Measurements from ENCODE around the gene TNFRSF25. TPM values are rescaled to one million over a fixed set of nuclear protein-coding genes. Genes with fewer than 3 reads are reported as not detected.

TNFRSF25 gene
- total and polyA plus RNA-seq, 7 experiments from 2014 or later: 17.3 to 352 (median 177) TPM

GRCh38 chr1:6497867-6498575 lies 32.0 kb upstream of the TNFRSF25 start:
- H3K4me1 ChIP-seq (ENCODE audit: control insufficient read depth in 2 of 2, insufficient read depth in 2 of 2, low read length in 2 of 2): peaks cover 4 to 24% of the 10 kb centered on the region in 2 donors
- no peaks in the 10 kb centered on the region for H3K27me3 ChIP-seq (ENCODE audit: control insufficient read depth in 2 of 2, insufficient read depth in 2 of 2, low read length in 2 of 2)
- DNase-seq (no peak), ATAC-seq (no peak)
- ChIA-PET POLR2A (interaction anchor here (0.6 to 2.7 kb wide), 5 partner anchors 9 to 103 kb away, joined by 3 to 12 read pairs (median 6); partner anchors contain the start of genes NOL9 and TAS1R1), CTCF (interaction anchor here (0.6 kb wide), 1 partner anchor 56 kb away, joined by 3 read pairs; the partner anchor contains the start of gene NOL9)
- intact Hi-C loops (cut with micrococcal nuclease): no loop called here
- Mint-ChIP-seq H3K27me3 (peaks cover 0 to 36% (median 4%) of the 10 kb centered on the region in 5 donors), H3K4me3 (peak overlapping the region; percentile 77 to 86 (median 82)), H3K27ac (peak overlapping the region in 7 of 9 donors; percentile 43 to 80 (median 72)), H3K36me3 (no peaks in the 10 kb centered on the region), H3K4me1 (peaks cover 12 to 41% (median 28%) of the 10 kb centered on the region in 7 donors), H3K9me3 (no peaks in the 10 kb centered on the region)
- no peaks in the 10 kb centered on the region for H3K9me3 ChIP-seq (ENCODE audit: control insufficient read depth in 2 of 3, low read length in 3 of 3)
- H3K27ac ChIP-seq (ENCODE audit: low read depth, low read length): peak overlapping the region; percentile 67
- peak overlapping the region; percentile 54 for H3K4me3 ChIP-seq (ENCODE audit: low read length)
- no peaks in the 10 kb centered on the region for H3K36me3 ChIP-seq (ENCODE audit: control insufficient read depth in 2 of 3, insufficient read depth in 3 of 3, low read length in 3 of 3)

DNA sequence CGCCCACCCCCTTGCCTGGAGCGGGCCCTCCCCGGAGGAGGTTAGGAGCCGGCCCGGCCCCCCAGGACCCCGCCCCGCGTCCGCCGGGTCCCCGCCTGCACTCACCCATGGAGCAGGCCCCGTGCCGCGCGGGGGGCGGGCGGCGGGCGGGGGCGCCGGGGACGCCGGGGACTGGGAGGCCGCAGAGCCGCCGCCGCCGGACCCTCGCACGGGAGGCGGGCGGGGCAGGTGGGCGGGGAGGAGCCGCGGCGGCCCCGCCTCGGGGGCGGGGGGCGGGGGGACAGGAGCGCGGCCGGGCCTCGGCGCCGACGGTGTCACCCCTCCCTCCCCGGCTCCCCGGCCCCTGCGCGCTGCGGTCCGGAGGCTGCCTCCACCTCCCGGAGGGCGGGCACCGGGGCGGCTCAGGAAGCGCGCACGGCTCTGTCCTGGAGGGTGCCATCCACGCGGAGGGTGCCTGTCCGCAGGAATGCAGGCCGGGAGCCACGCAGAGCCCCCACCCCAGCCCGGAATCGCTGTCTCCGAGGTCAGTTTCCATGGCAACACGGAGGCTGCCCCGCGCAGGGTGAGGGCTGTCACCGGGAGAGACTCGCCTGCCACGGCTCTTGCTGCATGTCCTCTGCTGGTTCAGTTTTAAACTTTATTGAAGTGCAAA lies 31.4 kb upstream of the TNFRSF25 start:
- Histone ChIP-seq H3K4me1 (ENCODE audit: control insufficient read depth in 2 of 2, insufficient read depth in 2 of 2, low read length in 2 of 2) (peaks cover 4 to 24% of the 10 kb centered on the region in 2 donors), H3K27ac (ENCODE audit: low read depth, low read length) (peak overlapping the region; percentile 67), H3K9me3 (ENCODE audit: control insufficient read depth in 2 of 3, low read length in 3 of 3) (no peaks in the 10 kb centered on the region), H3K36me3 (ENCODE audit: control insufficient read depth in 2 of 3, insufficient read depth in 3 of 3, low read length in 3 of 3) (no peaks in the 10 kb centered on the region), H3K27me3 (ENCODE audit: control insufficient read depth in 2 of 2, insufficient read depth in 2 of 2, low read length in 2 of 2) (no peaks in the 10 kb centered on the region), H3K4me3 (ENCODE audit: low read length) (peak overlapping the region; percentile 54)
- Mint-ChIP-seq H3K9me3 (no peaks in the 10 kb centered on the region), H3K4me3 (peak overlapping the region; percentile 77 to 86 (median 82)), H3K27me3 (peaks cover 0 to 36% (median 4%) of the 10 kb centered on the region in 5 donors), H3K4me1 (peaks cover 12 to 45% (median 31%) of the 10 kb centered on the region in 7 donors), H3K36me3 (no peaks in the 10 kb centered on the region), H3K27ac (peak overlapping the region in 6 of 9 donors; percentile 43 to 80 (median 72))
- intact Hi-C loops (cut with micrococcal nuclease): no loop called here
- DNase-seq (peak in 8 of 9 donors; percentile 33 to 63 (median 58)), ATAC-seq (peak; percentile 73)
- ChIA-PET CTCF (interaction anchor here (0.6 kb wide), 1 partner anchor 57 kb away, joined by 3 read pairs; the partner anchor contains the start of gene NOL9), POLR2A (interaction anchor here (1.4 to 2.7 kb wide), 2 partner anchors 38 to 57 kb away, joined by 6 to 12 read pairs; partner anchors contain the start of genes NOL9 and TAS1R1)

- H3K27ac Mint-ChIP-seq: peak overlapping the region in 2 of 9 donors; percentile 49 to 65
- ATAC-seq (no peak), DNase-seq (no peak)
- H3K4me1 Mint-ChIP-seq: peaks cover 13 to 48% (median 35%) of the 10 kb centered on the region in 7 donors
- H3K4me3 Mint-ChIP-seq: peak overlapping the region in 9 of 10 donors; percentile 30 to 81 (median 64)
- H3K36me3 Mint-ChIP-seq: no peaks in the 10 kb centered on the region
- Histone ChIP-seq H3K4me1 (ENCODE audit: control insufficient read depth in 2 of 2, insufficient read depth in 2 of 2, low read length in 2 of 2) (peaks cover 4 to 24% of the 10 kb centered on the region in 2 donors), H3K4me3 (ENCODE audit: low read length) (peak overlapping the region; percentile 27), H3K27me3 (ENCODE audit: control insufficient read depth in 2 of 2, insufficient read depth in 2 of 2, low read length in 2 of 2) (no peaks in the 10 kb centered on the region), H3K36me3 (ENCODE audit: control insufficient read depth in 2 of 3, insufficient read depth in 3 of 3, low read length in 3 of 3) (no peaks in the 10 kb centered on the region), H3K9me3 (ENCODE audit: control insufficient read depth in 2 of 3, low read length in 3 of 3) (no peaks in the 10 kb centered on the region), H3K27ac (ENCODE audit: low read depth, low read length) (peak overlapping the region; percentile 55)
- peaks cover 0 to 36% (median 4%) of the 10 kb centered on the region in 5 donors for H3K27me3 Mint-ChIP-seq
- CTCF ChIA-PET: interaction anchor here (1.1 kb wide), 1 partner anchor 49 kb away, joined by 3 read pairs; no protein-coding TSS in a partner anchor
- H3K9me3 Mint-ChIP-seq: no peaks in the 10 kb centered on the region
- POLR2A ChIA-PET: no interaction called here
- intact Hi-C loops (cut with micrococcal nuclease): no loop called here
These were observed 30.9 kb upstream of the TNFRSF25 start for GRCh38 chr1:6496890-6497214.

DNA sequence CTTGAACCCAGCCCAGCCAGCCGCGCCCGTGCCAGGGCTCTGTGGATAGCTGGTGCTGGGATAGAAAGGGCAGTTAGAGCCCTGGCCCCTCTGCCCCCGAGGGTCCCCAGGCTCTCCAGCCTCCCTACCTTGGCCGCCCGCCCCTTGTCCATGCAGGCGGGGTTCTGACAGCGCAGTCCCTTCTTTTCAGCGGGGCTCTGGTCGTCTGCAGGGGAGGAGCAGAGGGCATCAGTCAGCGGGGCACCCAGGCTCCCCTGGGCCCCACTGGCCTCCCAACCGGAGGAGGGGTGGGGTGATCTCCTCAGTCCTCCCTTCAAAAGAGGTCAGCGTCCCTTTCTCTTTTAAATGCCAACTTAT lies 30.4 kb upstream of the TNFRSF25 start:
- H3K27me3 Mint-ChIP-seq: peaks cover 0 to 36% (median 3%) of the 10 kb centered on the region in 5 donors

DNA sequence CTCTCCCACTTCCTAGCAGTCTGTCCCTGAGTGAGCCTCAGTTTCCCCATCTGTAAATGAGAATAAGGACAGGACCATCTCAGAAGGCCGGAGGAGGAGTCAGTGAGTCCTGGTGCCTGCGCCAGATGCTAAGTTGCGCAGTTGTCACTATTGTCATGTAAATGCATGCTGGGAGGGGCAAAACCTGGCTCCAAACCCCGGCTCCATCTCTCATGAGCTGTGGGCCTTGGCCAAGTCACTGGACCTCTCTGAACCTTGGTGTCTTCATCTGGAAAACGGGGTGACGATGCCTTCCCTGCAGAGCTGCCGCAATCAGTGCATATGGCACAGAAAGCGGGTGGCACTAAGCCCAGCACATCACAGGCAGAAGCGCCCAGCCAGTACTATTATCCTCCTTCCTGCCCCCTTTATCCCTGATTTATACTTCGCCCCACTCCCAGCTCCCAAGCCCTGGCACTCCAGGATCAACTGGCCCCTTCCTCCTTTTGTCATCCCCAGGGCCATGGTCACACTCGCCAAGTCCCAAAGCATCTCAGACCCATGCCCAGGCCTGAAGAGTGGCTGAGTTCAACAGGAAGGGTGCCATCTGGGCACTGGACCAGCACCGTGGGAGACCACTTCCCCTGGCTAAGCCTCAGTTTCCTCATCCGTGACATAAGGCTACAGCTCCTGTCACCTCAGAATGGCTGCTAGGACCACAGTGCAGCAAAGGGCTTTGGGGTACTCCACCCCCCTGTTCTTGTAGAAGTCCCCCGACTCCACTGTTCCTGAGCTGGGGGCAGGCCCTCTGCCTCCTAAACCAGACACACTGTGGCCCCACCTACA lies 29.8 kb upstream of the TNFRSF25 start:
- no peak overlapping the region for H3K27ac ChIP-seq (ENCODE audit: low read depth, low read length)
- H3K27ac Mint-ChIP-seq: peak overlapping the region in 6 of 9 donors; percentile 28 to 75 (median 40)
- peaks cover 21 to 56% (median 43%) of the 10 kb centered on the region in 7 donors for H3K4me1 Mint-ChIP-seq
- H3K4me1 ChIP-seq (ENCODE audit: control insufficient read depth in 2 of 2, insufficient read depth in 2 of 2, low read length in 2 of 2): peaks cover 9 to 31% of the 10 kb centered on the region in 2 donors
- peaks cover 0 to 33% (median 0%) of the 10 kb centered on the region in 5 donors for H3K27me3 Mint-ChIP-seq
- no peaks in the 10 kb centered on the region for H3K27me3 ChIP-seq (ENCODE audit: control insufficient read depth in 2 of 2, insufficient read depth in 2 of 2, low read length in 2 of 2)
- no peak overlapping the region for H3K4me3 ChIP-seq (ENCODE audit: low read length)
- no peak for ATAC-seq
- DNase-seq: no peak
- H3K4me3 Mint-ChIP-seq: peak overlapping the region; percentile 3 to 81 (median 66)
- CTCF ChIA-PET: interaction anchor here (1.1 kb wide), 1 partner anchor 48 kb away, joined by 3 read pairs; no protein-coding TSS in a partner anchor
- no peaks in the 10 kb centered on the region for H3K9me3 ChIP-seq (ENCODE audit: control insufficient read depth in 2 of 3, low read length in 3 of 3)
- peaks cover 0 to 2% (median 0%) of the 10 kb centered on the region in 5 donors for H3K36me3 Mint-ChIP-seq
- POLR2A ChIA-PET: interaction anchor here (0.6 to 1.8 kb wide), 8 partner anchors 22 to 468 kb away, joined by 3 to 6 read pairs (median 4); partner anchors contain the start of genes NOL9 and TAS1R1
- no peaks in the 10 kb centered on the region for H3K9me3 Mint-ChIP-seq
- no peaks in the 10 kb centered on the region for H3K36me3 ChIP-seq (ENCODE audit: control insufficient read depth in 2 of 3, insufficient read depth in 3 of 3, low read length in 3 of 3)
- intact Hi-C loops (cut with micrococcal nuclease): no loop called here

More for the DNA sequence above, 30.4 kb upstream of the TNFRSF25 start:
- DNase-seq (no peak), ATAC-seq (no peak)
- H3K36me3 ChIP-seq (ENCODE audit: control insufficient read depth in 2 of 3, insufficient read depth in 3 of 3, low read length in 3 of 3): no peaks in the 10 kb centered on the region
- POLR2A ChIA-PET: interaction anchor here (0.6 to 1.8 kb wide), 6 partner anchors 22 to 469 kb away, joined by 3 to 6 read pairs (median 4); partner anchors contain the start of genes NOL9 and TAS1R1
- peak overlapping the region; percentile 55 for H3K27ac ChIP-seq (ENCODE audit: low read depth, low read length)
- Mint-ChIP-seq H3K9me3 (no peaks in the 10 kb centered on the region), H3K36me3 (peaks cover 0 to 2% (median 0%) of the 10 kb centered on the region in 5 donors), H3K4me3 (peak overlapping the region in 9 of 10 donors; percentile 53 to 81 (median 70)), H3K4me1 (peaks cover 18 to 53% (median 40%) of the 10 kb centered on the region in 7 donors), H3K27ac (peak overlapping the region in 6 of 9 donors; percentile 28 to 77 (median 57))
- H3K4me3 ChIP-seq (ENCODE audit: low read length): no peak overlapping the region
- H3K9me3 ChIP-seq (ENCODE audit: control insufficient read depth in 2 of 3, low read length in 3 of 3): no peaks in the 10 kb centered on the region
- intact Hi-C loops (cut with micrococcal nuclease): no loop called here
- H3K27me3 ChIP-seq (ENCODE audit: control insufficient read depth in 2 of 2, insufficient read depth in 2 of 2, low read length in 2 of 2): no peaks in the 10 kb centered on the region
- peaks cover 6 to 25% of the 10 kb centered on the region in 2 donors for H3K4me1 ChIP-seq (ENCODE audit: control insufficient read depth in 2 of 2, insufficient read depth in 2 of 2, low read length in 2 of 2)
- CTCF ChIA-PET: interaction anchor here (1.1 kb wide), 1 partner anchor 48 kb away, joined by 3 read pairs; no protein-coding TSS in a partner anchor

All from naive thymus-derived CD4-positive, alpha-beta T cell (primary cell).